Ishikawa (cell line): ENCODE measurements around the gene LAMB1.

Source experiments
- EGR1 ChIP-seq: IDR thresholded peaks from 2 replicates; pipeline ENCODE4 v1.6.1; 2012
- EP300 ChIP-seq: IDR thresholded peaks from 2 replicates; pipeline ENCODE4 v1.6.1; 2012; ENCODE audit warnings: borderline replicate concordance
- FOXM1 ChIP-seq: IDR thresholded peaks from 2 replicates; pipeline ENCODE4 v1.6.1; 2012; ENCODE audit warnings: low read depth, borderline replicate concordance
- NFIC ChIP-seq: IDR thresholded peaks from 2 replicates; pipeline ENCODE4 v1.6.1; 2012
- REST ChIP-seq: IDR thresholded peaks from 2 replicates; pipeline ENCODE4 v1.6.1; 2012; ENCODE audit warnings: low read depth, mild to moderate bottlenecking
- TAF1 ChIP-seq: IDR thresholded peaks from 2 replicates; pipeline ENCODE4 v1.6.1; 2012; ENCODE audit warnings: low read depth, mild to moderate bottlenecking
- YY1 ChIP-seq: IDR thresholded peaks from 2 replicates; pipeline ENCODE4 v1.6.1; 2012; ENCODE audit warnings: low read depth
- ZBTB7A ChIP-seq: IDR thresholded peaks from 2 replicates; pipeline ENCODE4 v1.6.1; 2012; ENCODE audit warnings: low read depth

DNA sequence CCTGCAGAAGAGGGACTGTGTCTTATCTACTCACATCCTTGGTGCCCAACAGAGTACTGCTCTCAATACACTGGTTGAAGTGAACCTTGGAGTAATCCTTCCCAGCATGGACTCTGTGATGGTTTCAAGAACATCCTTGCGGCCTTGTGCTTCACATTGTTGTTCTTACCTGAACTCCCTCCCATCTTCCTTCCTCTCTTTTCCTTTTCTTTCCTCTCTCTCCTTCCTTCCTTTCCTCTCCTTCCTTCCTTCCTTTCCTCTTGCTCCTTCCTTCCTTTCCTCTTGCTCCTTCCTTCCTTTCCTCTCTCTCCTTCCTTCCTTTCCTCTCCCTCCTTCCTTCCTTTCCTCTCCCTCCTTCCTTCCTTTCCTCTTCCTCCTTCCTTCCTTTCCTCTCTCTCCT lies 26.3 kb downstream of the LAMB1 start:
- no peak for TF ChIP-seq FOXM1
- no peak for TF ChIP-seq NFIC
- no peak for TF ChIP-seq YY1
- no peak for TF ChIP-seq TAF1
- no peak for TF ChIP-seq EP300
- TF ChIP-seq ZBTB7A, result no peak
- no peak for TF ChIP-seq REST
- no peak for TF ChIP-seq EGR1
